HepG2 (cell line): ENCODE measurements around the gene HACE1. TPM values are rescaled to one million over a fixed set of nuclear protein-coding genes. Genes with fewer than 3 reads are reported as not detected.
"Not testable (repeated sequence)": the region's sequence is repeated elsewhere in the genome, so short reads cannot be mapped to it uniquely, and the experiment has no call there.

Experiments used
- ATAC-seq: fragments of 200-7000 bp; cut with Tn5 transposase; 3 replicates; pipeline ENCODE4 v1.9.1; 2020; ENCODE audit warnings: mild to moderate bottlenecking, moderate library complexity
- BruUV-seq: library from RNA; stranded (reverse); fragments of 400-500 nt; replicated peaks from 2 replicates; lab custom pipeline; 2021; lab: Mats Ljungman, UMichigan
- CTCF ChIA-PET: fragments of 300-600 bp; formaldehyde crosslinking; extraction: SDS; loops from one replicate; lab custom pipeline; 2021; ENCODE audit warnings: low total read pairs, inconsistent platforms, low intra/inter-chr PET ratio; lab: Yijun Ruan, JAX
- POLR2A ChIA-PET: fragments of 350-600 bp; sonication (Branson Sonifier 250); formaldehyde crosslinking; loops from one replicate; lab custom pipeline; 2020; ENCODE audit warnings: antibody characterized with exemption, inconsistent platforms; lab: Yijun Ruan, JAX
- DNase-seq: peaks from one replicate; pipeline ENCODE4 v3.0.0-alpha.2; 2015; ENCODE audit warnings: low spot score
- FAIRE-seq: peaks from 3 replicates; lab custom pipeline; 2011; peaks lifted over from hg19 to GRCh38; lab: Jason Lieb, UNC
- H2AFZ ChIP-seq: one replicate; pipeline ENCODE4 v1.6.1; 2011; ENCODE audit warnings: low read length, inconsistent platforms
- H3K27ac ChIP-seq: fragments of 300-600 bp; 3 replicates; pipeline ENCODE4 v1.8.0; 2011; ENCODE audit warnings: mixed run types, mild to moderate bottlenecking, mixed read lengths, low read length, inconsistent platforms; ENCODE audit not compliant: insufficient read depth; ENCODE audit errors: extremely low read length
- H3K27me3 ChIP-seq, 2 experiments: fragments of 200-600 bp in 1 of 2; 2 replicates in 1 of 2; 3 replicates in 1 of 2; pipeline versions ENCODE4 v1.6.0 to v1.8.0; 2011; ENCODE audit warnings: low read length in 2 of 2, mild to moderate bottlenecking in 2 of 2, moderate library complexity in 2 of 2, inconsistent platforms in 1 of 2; ENCODE audit not compliant: insufficient read depth in 2 of 2, control insufficient read depth in 1 of 2
- H3K36me3 ChIP-seq, 2 experiments: fragments of 200-600 bp in 1 of 2; replicated peaks in 1 of 2; 2 replicates in 1 of 2; 3 replicates in 1 of 2; pipeline versions ENCODE4 v1.5.1 to v1.8.0; 2011; ENCODE audit warnings: low read length in 2 of 2, inconsistent platforms in 1 of 2; ENCODE audit not compliant: insufficient read depth in 2 of 2, control insufficient read depth in 1 of 2
- H3K4me1 ChIP-seq: 2 replicates; pipeline ENCODE4 v1.5.1; 2012; ENCODE audit warnings: low read length, inconsistent platforms; ENCODE audit not compliant: insufficient read depth
- H3K4me2 ChIP-seq: 2 replicates; pipeline ENCODE4 v1.6.0; 2011; ENCODE audit warnings: low read depth, low read length, inconsistent platforms
- H3K4me3 ChIP-seq, 3 experiments: fragments of 200-600 bp in 1 of 3; sonication (generic), shearing (Covaris generic) in 1 of 3; replicated peaks in 1 of 3; 2 replicates each; pipeline ENCODE4 v1.5.1; 2011 to 2016; ENCODE audit warnings: low read length in 3 of 3, inconsistent platforms in 2 of 3, low read depth in 2 of 3, mild to moderate bottlenecking in 2 of 3, control low read depth in 1 of 3, mixed read lengths in 1 of 3; ENCODE audit not compliant: insufficient read depth in 1 of 3
- H3K79me2 ChIP-seq: one replicate; pipeline ENCODE4 v1.6.1; 2011; ENCODE audit warnings: low read length, inconsistent platforms; ENCODE audit not compliant: insufficient read depth
- H3K9ac ChIP-seq: 2 replicates; pipeline ENCODE4 v1.6.0; 2011; ENCODE audit warnings: mild to moderate bottlenecking, low read depth, low read length, inconsistent platforms; ENCODE audit not compliant: insufficient read depth
- H3K9me3 ChIP-seq: 2 replicates; pipeline ENCODE4 v1.5.1; 2012; ENCODE audit warnings: mild to moderate bottlenecking, low read length
- H4K20me1 ChIP-seq: 2 replicates; pipeline ENCODE4 v1.6.0; 2011; ENCODE audit warnings: inconsistent platforms, mild to moderate bottlenecking, low read length, moderate library complexity; ENCODE audit not compliant: insufficient read depth
- FOXA1 ChIP-seq, 2 experiments: fragments of 450-650 bp in 1 of 2; sonication (generic) in 1 of 2; formaldehyde crosslinking in 1 of 2; IDR thresholded peaks; 2 replicates each; pipeline versions ENCODE4 v1.4.0 to v1.6.1; 2016 to 2020; ENCODE audit warnings: missing genetic modification reagents in 1 of 2
- KDM2A ChIP-seq: sonication (generic); formaldehyde crosslinking; IDR thresholded peaks from 2 replicates; pipeline ENCODE4 v1.4.0; 2020; ENCODE audit warnings: low read depth, missing genetic modification reagents, borderline replicate concordance
- NONO ChIP-seq, 2 experiments: fragments of 450-650 bp in 1 of 2; sonication (generic) in 1 of 2; formaldehyde crosslinking in 1 of 2; IDR thresholded peaks in 1 of 2; conservative IDR thresholded peaks in 1 of 2; 2 replicates each; pipeline versions ENCODE4 v1.6.1 to v1.8.0; 2017 to 2022; ENCODE audit warnings: mild to moderate bottlenecking in 1 of 2, missing genetic modification reagents in 1 of 2, moderate library complexity in 1 of 2
- SUZ12 ChIP-seq: fragments of 150-350 bp; IDR thresholded peaks from 2 replicates; pipeline ENCODE4 v1.6.1; 2014; ENCODE audit warnings: low read depth, low read length
- ZNF10 ChIP-seq: sonication (generic); formaldehyde crosslinking; IDR thresholded peaks from 2 replicates; pipeline ENCODE4 v1.4.0; 2020; ENCODE audit warnings: mild to moderate bottlenecking, low read depth, missing genetic modification reagents, borderline replicate concordance
- ZNF18 ChIP-seq: sonication (generic); formaldehyde crosslinking; IDR thresholded peaks from 2 replicates; pipeline ENCODE4 v1.8.0; 2022; ENCODE audit warnings: mild to moderate bottlenecking, missing genetic modification reagents; ENCODE audit not compliant: insufficient replicate concordance
- ZNF614 ChIP-seq: IDR thresholded peaks from 2 replicates; pipeline ENCODE4 v1.6.1; 2018; ENCODE audit warnings: missing biosample characterization, missing genetic modification reagents, inconsistent platforms, borderline replicate concordance
- ZNF672 ChIP-seq: sonication (generic); formaldehyde crosslinking; IDR thresholded peaks from 2 replicates; pipeline ENCODE4 v1.8.1; 2022; ENCODE audit warnings: missing genetic modification reagents
- WGBS: methylation state at CpG from one replicate; pipeline ENCODE4 v1.1.6; 2017; ENCODE audit warnings: low lambda C conversion rate; 5-methylcytosine and 5-hydroxymethylcytosine counted together
- in situ Hi-C: cut with HindIII; loops from 2 replicates; pipeline ENCODE4 v1.10.0; 2017; ENCODE audit warnings: low pct_unique_long_range_greater_than_20kb; ENCODE audit not compliant: extremely low pct_ligation_motif_present
- intact Hi-C: fragments of 100-400 bp; cut with micrococcal nuclease; formaldehyde crosslinking; loops from one replicate; pipeline ENCODE4 v1.10.0; 2022; ENCODE audit not compliant: unreplicated experiment
- polyA plus RNA-seq, 8 experiments: library from polyadenylated mRNA; depleted of rRNA in 3 of 8; stranded (reverse) in 7 of 8; unstranded in 1 of 8; fragments of >200 nt; fragmentation: Illumina TruSeq in 4 of 8; extraction: Trizol in 4 of 8; gene quantifications; 2 replicates each; pipeline versions ENCODE4 v1.2.1 to v1.2.3, GENCODE V29; 2011 to 2016; ENCODE audit warnings: low read depth in 4 of 8, missing spikeins in 1 of 8, mixed read lengths in 1 of 8; ENCODE audit not compliant: insufficient read depth in 1 of 8
- total RNA-seq, 5 experiments: library from RNA; depleted of rRNA; stranded (reverse); fragments of >200 nt; fragmentation: Illumina TruSeq; extraction: Trizol; gene quantifications; 2 replicates each; pipeline ENCODE4 v1.2.3, GENCODE V29; 2016; ENCODE audit warnings: low read depth in 1 of 5
- TF ChIP-seq, protein P1 (sequence below): sonication (generic); formaldehyde crosslinking; IDR thresholded peaks from 2 replicates; pipeline ENCODE4 v1.5.1; 2020; ENCODE audit warnings: missing genetic modification reagents, mild to moderate bottlenecking, borderline replicate concordance
- TF ChIP-seq, protein P2 (sequence below): sonication (generic); formaldehyde crosslinking; IDR thresholded peaks from 2 replicates; pipeline ENCODE4 v1.4.0; 2020; ENCODE audit warnings: missing genetic modification reagents
- TF ChIP-seq, protein P3 (sequence below): sonication (generic); formaldehyde crosslinking; IDR thresholded peaks from 2 replicates; pipeline ENCODE4 v1.5.0; 2020; ENCODE audit warnings: missing genetic modification reagents

Gene HACE1
- total and polyA plus RNA-seq, 2 of the 13 experiments (the other 11 are each of a cell fraction or from before 2014, with no cell fraction given) = 8.9 to 11.4 TPM

GRCh38 chr6:104809116-104809515 lies 50.6 kb downstream of the HACE1 start:
- BruUV-seq = no TSS peak
- ATAC-seq = no peak
- no peak overlapping the region for H3K4me2 ChIP-seq

DNA sequence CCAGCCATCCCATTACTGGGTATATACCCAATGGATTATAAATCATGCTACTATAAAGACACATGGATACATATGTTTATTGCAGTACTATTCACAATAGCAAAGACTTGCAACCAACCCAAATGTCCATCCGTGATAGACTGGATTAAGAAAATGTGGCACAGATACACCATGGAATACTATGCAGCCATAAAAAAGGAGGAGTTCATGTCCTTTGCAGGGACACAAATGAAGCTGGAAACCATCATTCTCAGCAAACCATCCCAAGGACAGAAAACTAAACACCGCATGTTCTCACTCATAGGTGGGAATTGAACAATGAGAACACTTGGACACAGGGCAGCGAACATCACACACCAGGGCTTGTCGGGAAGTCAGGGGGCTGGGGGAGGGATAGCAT lies 54.4 kb downstream of the HACE1 start:
- H3K27me3 ChIP-seq, ATAC-seq, DNase-seq, intact Hi-C loops, in situ Hi-C loops, H3K4me2 ChIP-seq, H2AFZ ChIP-seq, H3K9ac ChIP-seq, H3K79me2 ChIP-seq, H3K4me3 ChIP-seq, CTCF ChIA-PET, FAIRE-seq, H3K9me3 ChIP-seq, H3K4me1 ChIP-seq, H3K36me3 ChIP-seq, H3K27ac ChIP-seq, POLR2A ChIA-PET, H4K20me1 ChIP-seq, BruUV-seq: not testable (repeated sequence)
- WGBS = 99% methylated on average over 4 of the region's 4 CpGs

More at GRCh38 chr6:104809116-104809515, 50.6 kb downstream of the HACE1 start:
- Histone ChIP-seq H3K9me3 (no peaks in the 10 kb centered on the region), H4K20me1 (no peaks in the 10 kb centered on the region), H3K36me3 (no peaks in the 10 kb centered on the region), H3K27ac (no peak overlapping the region), H3K79me2 (no peaks in the 10 kb centered on the region), H3K9ac (no peak overlapping the region), H3K4me1 (no peaks in the 10 kb centered on the region), H2AFZ (no peak overlapping the region), H3K27me3 (no peaks in the 10 kb centered on the region), H3K4me3 (no peak overlapping the region)
- CTCF ChIA-PET = no interaction called here
- TF ChIP-seq FOXA1 (IDR thresholded peaks at IDR 0.05) = no peak
- no peak for TF ChIP-seq FOXA1 (CRISPR knock-in tag; IDR thresholded peaks at IDR 0.05)
- TF ChIP-seq, protein P1, sequence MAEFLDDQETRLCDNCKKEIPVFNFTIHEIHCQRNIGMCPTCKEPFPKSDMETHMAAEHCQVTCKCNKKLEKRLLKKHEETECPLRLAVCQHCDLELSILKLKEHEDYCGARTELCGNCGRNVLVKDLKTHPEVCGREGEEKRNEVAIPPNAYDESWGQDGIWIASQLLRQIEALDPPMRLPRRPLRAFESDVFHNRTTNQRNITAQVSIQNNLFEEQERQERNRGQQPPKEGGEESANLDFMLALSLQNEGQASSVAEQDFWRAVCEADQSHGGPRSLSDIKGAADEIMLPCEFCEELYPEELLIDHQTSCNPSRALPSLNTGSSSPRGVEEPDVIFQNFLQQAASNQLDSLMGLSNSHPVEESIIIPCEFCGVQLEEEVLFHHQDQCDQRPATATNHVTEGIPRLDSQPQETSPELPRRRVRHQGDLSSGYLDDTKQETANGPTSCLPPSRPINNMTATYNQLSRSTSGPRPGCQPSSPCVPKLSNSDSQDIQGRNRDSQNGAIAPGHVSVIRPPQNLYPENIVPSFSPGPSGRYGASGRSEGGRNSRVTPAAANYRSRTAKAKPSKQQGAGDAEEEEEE (CRISPR knock-in tag) = no peak
- TF ChIP-seq NONO (IDR thresholded peaks at IDR 0.05) = no peak
- no peak for TF ChIP-seq NONO (CRISPR knock-in tag; conservative IDR thresholded peaks at IDR 0.05)
- TF ChIP-seq ZNF18 (CRISPR knock-in tag) = no peak
- no peak for TF ChIP-seq SUZ12
- TF ChIP-seq, protein P2, sequence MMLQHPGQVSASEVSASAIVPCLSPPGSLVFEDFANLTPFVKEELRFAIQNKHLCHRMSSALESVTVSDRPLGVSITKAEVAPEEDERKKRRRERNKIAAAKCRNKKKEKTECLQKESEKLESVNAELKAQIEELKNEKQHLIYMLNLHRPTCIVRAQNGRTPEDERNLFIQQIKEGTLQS = no peak
- TF ChIP-seq, protein P3, sequence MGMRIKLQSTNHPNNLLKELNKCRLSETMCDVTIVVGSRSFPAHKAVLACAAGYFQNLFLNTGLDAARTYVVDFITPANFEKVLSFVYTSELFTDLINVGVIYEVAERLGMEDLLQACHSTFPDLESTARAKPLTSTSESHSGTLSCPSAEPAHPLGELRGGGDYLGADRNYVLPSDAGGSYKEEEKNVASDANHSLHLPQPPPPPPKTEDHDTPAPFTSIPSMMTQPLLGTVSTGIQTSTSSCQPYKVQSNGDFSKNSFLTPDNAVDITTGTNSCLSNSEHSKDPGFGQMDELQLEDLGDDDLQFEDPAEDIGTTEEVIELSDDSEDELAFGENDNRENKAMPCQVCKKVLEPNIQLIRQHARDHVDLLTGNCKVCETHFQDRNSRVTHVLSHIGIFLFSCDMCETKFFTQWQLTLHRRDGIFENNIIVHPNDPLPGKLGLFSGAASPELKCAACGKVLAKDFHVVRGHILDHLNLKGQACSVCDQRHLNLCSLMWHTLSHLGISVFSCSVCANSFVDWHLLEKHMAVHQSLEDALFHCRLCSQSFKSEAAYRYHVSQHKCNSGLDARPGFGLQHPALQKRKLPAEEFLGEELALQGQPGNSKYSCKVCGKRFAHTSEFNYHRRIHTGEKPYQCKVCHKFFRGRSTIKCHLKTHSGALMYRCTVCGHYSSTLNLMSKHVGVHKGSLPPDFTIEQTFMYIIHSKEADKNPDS (CRISPR knock-in tag) = no peak
- TF ChIP-seq KDM2A (CRISPR knock-in tag) = no peak
- TF ChIP-seq ZNF10 (CRISPR knock-in tag) = no peak
- TF ChIP-seq ZNF672 (CRISPR knock-in tag) = no peak
- TF ChIP-seq ZNF614 (CRISPR knock-in tag) = no peak
- intact Hi-C loops (no loop called here), in situ Hi-C loops (no loop called here)
- 90% methylated on average over 3 of the region's 3 CpGs for WGBS
- POLR2A ChIA-PET = no interaction called here
- no peak for FAIRE-seq
- DNase-seq = no peak
